ENCODE results near the gene SBF2.

Gene SBF2

DNA sequence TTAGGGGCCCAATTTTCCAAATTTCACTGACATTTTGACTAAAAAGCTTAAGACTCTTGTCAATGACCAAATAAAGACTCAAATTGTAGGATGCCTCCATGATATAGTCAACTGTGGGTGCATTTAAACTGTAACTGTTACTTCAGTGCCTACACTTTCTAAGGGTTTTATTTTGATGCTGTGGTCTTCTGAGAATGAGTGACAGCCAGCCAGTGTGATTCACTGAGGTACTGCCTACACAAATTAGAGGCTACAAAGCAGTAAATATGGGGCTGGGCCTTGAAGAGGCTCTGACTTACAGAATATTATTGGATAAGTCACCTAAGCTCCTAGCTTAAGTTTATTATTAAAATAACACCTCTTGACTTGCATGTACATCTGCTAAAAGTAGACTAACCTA, 419.6 kb downstream of the SBF2 start:
- no peak overlapping the region for H3K27ac ChIP-seq
- TF ChIP-seq ZFX (IDR thresholded peaks at IDR 0.05): no peak
- TF ChIP-seq, protein P1, sequence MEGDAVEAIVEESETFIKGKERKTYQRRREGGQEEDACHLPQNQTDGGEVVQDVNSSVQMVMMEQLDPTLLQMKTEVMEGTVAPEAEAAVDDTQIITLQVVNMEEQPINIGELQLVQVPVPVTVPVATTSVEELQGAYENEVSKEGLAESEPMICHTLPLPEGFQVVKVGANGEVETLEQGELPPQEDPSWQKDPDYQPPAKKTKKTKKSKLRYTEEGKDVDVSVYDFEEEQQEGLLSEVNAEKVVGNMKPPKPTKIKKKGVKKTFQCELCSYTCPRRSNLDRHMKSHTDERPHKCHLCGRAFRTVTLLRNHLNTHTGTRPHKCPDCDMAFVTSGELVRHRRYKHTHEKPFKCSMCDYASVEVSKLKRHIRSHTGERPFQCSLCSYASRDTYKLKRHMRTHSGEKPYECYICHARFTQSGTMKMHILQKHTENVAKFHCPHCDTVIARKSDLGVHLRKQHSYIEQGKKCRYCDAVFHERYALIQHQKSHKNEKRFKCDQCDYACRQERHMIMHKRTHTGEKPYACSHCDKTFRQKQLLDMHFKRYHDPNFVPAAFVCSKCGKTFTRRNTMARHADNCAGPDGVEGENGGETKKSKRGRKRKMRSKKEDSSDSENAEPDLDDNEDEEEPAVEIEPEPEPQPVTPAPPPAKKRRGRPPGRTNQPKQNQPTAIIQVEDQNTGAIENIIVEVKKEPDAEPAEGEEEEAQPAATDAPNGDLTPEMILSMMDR (conservative IDR thresholded peaks at IDR 0.05): no peak

DNA sequence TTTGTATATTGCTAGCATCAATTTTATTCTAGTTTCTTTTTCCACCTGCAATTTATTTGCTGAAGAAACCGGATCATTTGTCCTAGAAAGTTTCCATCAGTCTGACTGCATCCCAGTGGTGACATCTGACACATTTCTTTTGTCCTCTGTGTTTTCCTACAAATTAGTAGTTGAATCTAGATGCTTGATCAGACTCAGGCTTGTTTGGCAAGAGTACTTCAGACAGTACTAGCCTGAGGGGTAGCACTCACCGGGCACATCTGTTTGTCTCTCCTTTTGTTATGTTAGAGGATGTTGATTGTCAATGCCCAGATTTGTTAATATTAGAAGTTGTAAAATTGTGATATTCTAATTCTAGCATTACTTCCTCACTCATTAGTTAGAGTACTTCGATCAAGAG, 425.4 kb downstream of the SBF2 start:
- no peak for TF ChIP-seq ZFX (IDR thresholded peaks at IDR 0.05)
- TF ChIP-seq, protein P1 (conservative IDR thresholded peaks at IDR 0.05): no peak
- H3K27ac ChIP-seq: no peak overlapping the region

DNA sequence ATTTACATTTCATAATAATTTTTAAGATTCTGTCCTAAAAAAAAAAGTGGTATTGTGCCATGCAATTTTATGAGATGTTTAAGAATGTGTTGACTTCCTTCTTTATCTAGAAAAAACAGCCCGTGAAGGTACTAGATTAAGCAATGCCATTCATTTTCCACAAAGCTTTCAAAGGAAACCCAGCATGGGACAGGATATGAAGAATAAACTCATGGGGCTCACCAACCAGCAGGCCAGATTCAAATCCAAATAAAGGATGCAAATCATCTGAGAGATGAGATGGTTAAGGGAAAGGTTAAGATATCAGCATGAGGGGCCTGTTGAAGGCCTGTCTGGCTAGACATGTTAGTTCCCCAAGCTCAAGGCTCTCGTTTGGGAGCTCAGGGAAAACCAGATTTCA, 431.0 kb downstream of the SBF2 start:
- no peak overlapping the region for H3K27ac ChIP-seq
- no peak for TF ChIP-seq ZFX (IDR thresholded peaks at IDR 0.05)
- TF ChIP-seq, protein P1 (conservative IDR thresholded peaks at IDR 0.05): no peak

DNA sequence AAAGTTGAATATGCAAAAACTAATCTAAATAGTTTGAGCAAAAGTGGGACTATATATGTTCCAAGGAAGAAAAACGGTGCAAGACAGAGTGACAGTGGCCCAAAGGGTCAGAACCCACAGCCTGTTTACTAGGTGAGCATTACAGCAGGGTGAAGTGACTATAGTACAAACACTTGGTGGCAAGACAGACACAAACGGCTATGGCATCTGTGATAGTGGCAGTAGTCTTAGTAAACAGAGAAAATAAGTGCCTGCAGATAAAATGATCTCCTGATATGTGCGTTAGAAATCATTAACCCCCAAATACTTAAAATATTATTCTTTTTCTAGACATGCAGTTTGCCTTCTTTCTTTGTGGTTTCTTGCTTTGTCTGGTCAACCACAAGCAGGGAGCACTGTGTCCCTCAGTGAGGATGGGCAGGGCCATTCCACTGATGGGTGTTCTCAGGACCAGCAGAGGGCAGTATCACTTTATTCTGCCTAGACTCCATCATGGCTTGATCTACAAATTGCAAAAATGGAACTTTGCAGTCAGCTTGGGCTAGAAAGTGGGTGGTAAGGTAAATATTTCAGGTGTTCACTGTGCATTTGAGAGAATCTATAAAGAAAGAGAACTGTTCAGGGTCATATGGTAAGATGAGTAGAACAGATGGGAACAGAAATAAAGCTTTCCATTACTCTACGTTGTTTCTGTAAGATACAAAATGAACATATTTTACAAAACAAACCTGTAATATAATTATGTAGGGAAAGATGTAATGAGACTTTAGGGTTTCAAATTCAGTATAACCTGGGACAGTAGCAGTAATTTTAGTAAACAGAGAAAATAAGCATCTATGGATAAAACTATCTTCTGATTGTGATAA, 431.9 kb downstream of the SBF2 start:
- no peak overlapping the region for H3K27ac ChIP-seq
- TF ChIP-seq, protein P1 (conservative IDR thresholded peaks at IDR 0.05): peak; percentile 93
- TF ChIP-seq ZFX (IDR thresholded peaks at IDR 0.05): no peak

DNA sequence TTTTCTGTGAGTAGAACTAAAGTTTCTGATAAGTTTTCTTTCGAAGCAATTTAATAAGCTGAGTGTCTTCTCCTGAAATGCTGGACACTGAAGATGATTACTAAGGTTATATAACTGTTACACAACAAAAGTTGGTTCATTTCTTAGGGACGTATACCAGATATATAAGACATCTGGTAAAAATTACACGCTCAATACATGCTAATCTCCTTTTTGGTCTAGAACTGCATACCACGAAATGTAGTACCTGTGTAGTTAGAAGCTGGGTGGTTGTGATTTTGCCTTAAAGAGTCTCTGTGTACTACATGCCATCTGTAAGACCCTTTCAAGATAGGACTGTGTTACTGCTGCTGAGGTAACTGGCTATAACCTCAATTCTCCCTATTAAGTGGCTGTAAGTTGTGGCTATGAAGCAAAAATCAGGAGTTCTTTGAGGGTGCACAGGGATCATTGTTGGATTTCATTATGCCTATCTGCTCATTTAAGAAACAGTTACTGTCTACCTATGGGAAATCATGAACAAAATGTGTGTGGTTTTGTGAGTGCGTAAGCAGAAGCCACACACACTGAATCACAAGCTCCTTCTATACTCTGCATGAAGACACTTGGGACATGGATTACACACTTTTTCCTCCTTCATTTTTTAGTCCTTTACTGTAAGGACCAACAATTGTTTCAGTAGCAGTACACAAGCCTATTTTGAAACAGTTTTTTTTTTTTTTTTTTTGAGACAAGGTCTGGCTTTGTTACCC, 434.3 kb downstream of the SBF2 start:
- H3K27ac ChIP-seq: no peak overlapping the region
- no peak for TF ChIP-seq ZFX (IDR thresholded peaks at IDR 0.05)
- TF ChIP-seq, protein P1 (conservative IDR thresholded peaks at IDR 0.05): no peak

DNA sequence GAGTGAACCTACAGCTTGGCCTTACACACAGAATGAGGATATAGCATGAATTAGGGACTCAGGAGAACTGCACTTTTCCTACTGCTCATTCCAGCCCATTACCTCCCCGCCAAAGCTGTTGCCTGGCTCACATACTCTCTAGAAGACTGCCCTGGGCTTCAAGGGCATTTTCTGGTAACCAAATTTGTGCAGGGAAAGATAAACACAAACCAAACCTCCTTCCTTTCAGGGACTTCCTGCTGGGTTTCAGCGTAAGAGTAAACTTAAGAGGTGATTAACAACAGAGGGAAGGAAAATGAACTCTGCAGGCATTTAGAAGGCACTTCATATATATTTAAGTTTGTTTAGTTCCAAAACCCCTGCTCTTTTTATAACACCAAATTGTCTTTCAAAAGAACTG, 435.2 kb downstream of the SBF2 start:
- H3K27ac ChIP-seq: no peak overlapping the region; the same call in 1 of the 2 replicates
- TF ChIP-seq ZFX (IDR thresholded peaks at IDR 0.05): no peak
- TF ChIP-seq, protein P1 (conservative IDR thresholded peaks at IDR 0.05): no peak

DNA sequence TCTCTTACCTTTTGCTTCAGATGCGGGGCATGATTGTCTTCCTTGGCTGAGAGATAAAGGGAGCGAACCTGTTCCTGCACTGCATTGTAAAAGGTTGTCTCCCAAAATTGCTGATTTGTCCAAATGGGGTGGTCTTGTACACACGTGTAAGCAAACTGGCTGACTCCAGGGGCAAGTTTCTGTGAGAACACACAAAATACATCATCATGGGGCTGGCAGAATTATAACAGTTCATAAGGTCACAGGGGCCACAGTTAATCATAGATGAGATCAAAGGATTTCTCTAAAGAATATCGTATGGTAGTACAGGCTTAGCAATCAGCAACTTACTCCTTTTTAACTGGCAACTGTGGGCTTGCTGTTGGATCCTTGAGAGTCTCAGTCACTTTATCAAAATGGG, 435.8 kb downstream of the SBF2 start:
- H3K27ac ChIP-seq: no peak overlapping the region
- TF ChIP-seq, protein P1 (conservative IDR thresholded peaks at IDR 0.05): no peak
- no peak for TF ChIP-seq ZFX (IDR thresholded peaks at IDR 0.05)

All from C4-2B (cell line).